GM12864 (cell line): ENCODE data around the gene XPO1.

Experiments
- DNase-seq: peaks from one replicate; pipeline ENCODE4 v3.0.0-alpha.2; 2011; ENCODE audit warnings: low read depth
- H3K4me3 ChIP-seq: 2 replicates; pipeline ENCODE4 v1.5.1; 2011; ENCODE audit warnings: mild to moderate bottlenecking, low read depth, low read length, control low read depth
- CTCF ChIP-seq: IDR thresholded peaks from 2 replicates; pipeline ENCODE4 v1.5.1; 2011; ENCODE audit warnings: low read depth, mild to moderate bottlenecking, moderate library complexity, low read length, control low read depth, inconsistent platforms; ENCODE audit errors: missing control alignments

Gene XPO1

GRCh38 chr2:61538920-61539520 lies 864 bp upstream of the XPO1 start:
- no peak for DNase-seq
- no peak for TF ChIP-seq CTCF
- peak overlapping the region; percentile 79 for H3K4me3 ChIP-seq

GRCh38 chr2:61537950-61538199 lies 281 bp downstream of the XPO1 start:
- peak overlapping the region; percentile 79 for H3K4me3 ChIP-seq
- no peak for DNase-seq
- no peak for TF ChIP-seq CTCF

GRCh38 chr2:61537277-61537949 lies 743 bp downstream of the XPO1 start:
- no peak for TF ChIP-seq CTCF
- H3K4me3 ChIP-seq: peak overlapping the region; percentile 79
- DNase-seq: no peak

GRCh38 chr2:61536572-61537276 lies 1.4 kb downstream of the XPO1 start:
- DNase-seq: peak; percentile 89
- peak overlapping the region; percentile 79 for H3K4me3 ChIP-seq
- no peak for TF ChIP-seq CTCF

- H3K4me3 ChIP-seq: peak overlapping the region; percentile 79
- no peak for DNase-seq
These were observed 2.0 kb downstream of the XPO1 start for GRCh38 chr2:61536180-61536571.

GRCh38 chr2:61535449-61535848 lies 2.7 kb downstream of the XPO1 start:
- H3K4me3 ChIP-seq: peak overlapping the region; percentile 79
- DNase-seq: no peak
- TF ChIP-seq CTCF: no peak

More at GRCh38 chr2:61536180-61536571, 2.0 kb downstream of the XPO1 start:
- no peak for TF ChIP-seq CTCF

GRCh38 chr2:61534926-61535325 lies 3.2 kb downstream of the XPO1 start:
- no peak for TF ChIP-seq CTCF
- DNase-seq: no peak
- peak overlapping the region; percentile 49; the same call in 1 of the 2 replicates for H3K4me3 ChIP-seq
